ENCODE results near the gene FXYD5. TPM values are rescaled to one million over a fixed set of nuclear protein-coding genes. Genes with fewer than 3 reads are reported as not detected.

Gene FXYD5
- total RNA-seq, 4 donors from 2014 or later, result 10.9 to 86.2 (median 34.2) TPM

GRCh38 chr19:35120492-35120891 lies 34.0 kb upstream of the FXYD5 start:
- Histone ChIP-seq H3K4me1 (peaks cover 0 to 7% of the 10 kb centered on the region in 2 donors), H3K9me3 (no peaks in the 10 kb centered on the region), H3K27ac (peak overlapping the region; percentile 49 to 52), H3K4me3 (no peak overlapping the region), H3K27me3 (no peaks in the 10 kb centered on the region), H3K36me3 (no peaks in the 10 kb centered on the region)
- TF ChIP-seq POLR2A (IDR thresholded peaks at IDR 0.05) (no peak), CTCF (IDR thresholded peaks at IDR 0.05) (no peak)
- DNase-seq, result no peak
- intact Hi-C loops (cut with DNase I; ENCODE audit: low total_unique reads), result no loop called here

- peaks cover 0 to 7% of the 10 kb centered on the region in 2 donors for H3K4me1 ChIP-seq
- intact Hi-C loops (cut with DNase I; ENCODE audit: low total_unique reads), result no loop called here
- peak overlapping the region; percentile 49 to 52 for H3K27ac ChIP-seq
- no peak for DNase-seq
- no peaks in the 10 kb centered on the region for H3K27me3 ChIP-seq
- no peak overlapping the region for H3K4me3 ChIP-seq
- H3K9me3 ChIP-seq, result no peaks in the 10 kb centered on the region
- no peaks in the 10 kb centered on the region for H3K36me3 ChIP-seq
- TF ChIP-seq CTCF (IDR thresholded peaks at IDR 0.05), result no peak
- TF ChIP-seq POLR2A (IDR thresholded peaks at IDR 0.05), result no peak
Measured at GRCh38 chr19:35120898-35121297, 33.6 kb upstream of the FXYD5 start.

DNA sequence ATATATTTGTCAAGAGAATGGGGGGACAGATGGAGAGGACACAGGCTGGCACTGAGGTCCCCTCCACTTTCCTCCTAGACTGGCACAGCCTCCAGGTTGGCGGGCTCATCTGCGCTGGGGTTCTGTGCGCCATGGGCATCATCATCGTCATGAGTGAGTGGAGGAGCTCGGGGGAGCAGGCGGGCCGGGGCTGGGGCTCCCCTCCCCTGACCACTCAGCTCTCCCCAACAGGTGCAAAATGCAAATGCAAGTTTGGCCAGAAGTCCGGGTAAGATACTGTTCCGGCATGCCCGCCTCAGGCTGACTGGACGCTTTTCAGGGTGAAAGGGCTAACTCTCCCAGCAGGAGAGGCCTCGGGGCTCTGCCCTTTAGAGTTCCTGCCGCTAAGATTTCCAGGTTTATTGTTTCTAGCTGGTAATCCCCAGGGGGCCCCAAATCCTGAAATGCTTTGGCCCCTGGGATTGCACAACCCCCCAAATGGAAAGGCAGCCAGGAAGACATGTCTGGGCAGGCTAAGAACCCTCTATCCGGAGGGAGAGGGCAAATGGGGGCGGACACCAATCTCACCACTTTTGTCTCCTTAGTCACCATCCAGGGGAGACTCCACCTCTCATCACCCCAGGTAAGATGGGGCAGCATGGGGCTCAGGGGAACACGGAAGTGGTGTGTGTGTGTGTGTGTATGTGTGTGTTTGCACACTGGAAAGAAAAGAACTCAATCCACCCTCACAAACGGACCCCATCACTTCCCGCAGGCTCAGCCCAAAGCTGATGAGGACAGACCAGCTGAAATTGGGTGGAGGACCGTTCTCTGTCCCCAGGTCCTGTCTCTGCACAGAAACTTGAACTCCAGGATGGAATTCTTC lies 31.6 kb upstream of the FXYD5 start:
- Histone ChIP-seq H3K27me3 (no peaks in the 10 kb centered on the region), H3K4me3 (no peak overlapping the region), H3K27ac (peak overlapping the region; percentile 85 to 96), H3K9me3 (no peaks in the 10 kb centered on the region), H3K36me3 (no peaks in the 10 kb centered on the region), H3K4me1 (peaks cover 0 to 11% of the 10 kb centered on the region in 2 donors)
- intact Hi-C loops (cut with DNase I; ENCODE audit: low total_unique reads), result no loop called here
- TF ChIP-seq CTCF (IDR thresholded peaks at IDR 0.05) (no peak), POLR2A (IDR thresholded peaks at IDR 0.05) (no peak)
- no peak for DNase-seq

GRCh38 chr19:35123573-35123972 lies 31.0 kb upstream of the FXYD5 start:
- DNase-seq, result peak in 1 of 2 donors; percentile 54

More at GRCh38 chr19:35123573-35123972, 31.0 kb upstream of the FXYD5 start:
- Histone ChIP-seq H3K27me3 (no peaks in the 10 kb centered on the region), H3K4me3 (no peak overlapping the region), H3K9me3 (no peaks in the 10 kb centered on the region), H3K4me1 (peaks cover 0 to 11% of the 10 kb centered on the region in 2 donors), H3K36me3 (no peaks in the 10 kb centered on the region), H3K27ac (peak overlapping the region; percentile 85 to 96)
- intact Hi-C loops (cut with DNase I; ENCODE audit: low total_unique reads), result no loop called here
- TF ChIP-seq POLR2A (IDR thresholded peaks at IDR 0.05) (no peak), CTCF (IDR thresholded peaks at IDR 0.05) (no peak)

Data from uterus (tissue), 4 donors.